ENCODE data around the gene SERGEF. TPM values are rescaled to one million over a fixed set of nuclear protein-coding genes. Genes with fewer than 3 reads are reported as not detected.

The SERGEF gene
- total and polyA plus RNA-seq, 2 of the 13 experiments (the other 11 are each of a cell fraction or from before 2014, with no cell fraction given), result 54.5 to 114 TPM

DNA sequence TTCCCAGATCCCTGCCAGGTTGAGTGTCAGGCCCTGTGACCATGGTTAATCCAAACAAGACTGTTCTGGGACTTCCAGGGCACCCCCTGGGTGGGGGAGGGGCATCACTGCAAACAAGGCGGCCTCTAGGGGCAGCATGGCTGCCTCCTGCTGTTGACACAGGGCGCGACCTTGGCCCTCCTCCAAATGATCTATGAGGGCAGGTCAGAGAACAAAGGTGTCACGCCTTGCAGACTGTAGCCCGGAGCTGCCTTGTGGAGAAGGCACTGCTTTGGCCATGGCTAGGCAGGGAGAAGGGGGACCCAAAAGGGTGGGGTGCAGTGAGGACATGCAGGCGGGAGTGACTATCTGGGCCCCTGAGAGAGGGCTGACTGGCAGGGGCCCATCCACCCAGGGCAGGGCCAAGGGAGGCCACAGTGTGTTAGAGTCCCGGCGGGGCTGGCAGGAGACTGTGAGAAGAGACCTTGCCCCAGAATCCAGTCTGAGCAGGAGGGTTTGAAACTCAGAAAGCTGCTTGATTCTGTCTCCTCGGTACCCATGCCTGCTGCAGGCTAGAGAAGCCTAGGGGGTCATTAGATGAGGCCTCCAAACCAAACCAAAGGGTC, 242.7 kb downstream of the SERGEF start (continued):
- TF ChIP-seq, protein P1, sequence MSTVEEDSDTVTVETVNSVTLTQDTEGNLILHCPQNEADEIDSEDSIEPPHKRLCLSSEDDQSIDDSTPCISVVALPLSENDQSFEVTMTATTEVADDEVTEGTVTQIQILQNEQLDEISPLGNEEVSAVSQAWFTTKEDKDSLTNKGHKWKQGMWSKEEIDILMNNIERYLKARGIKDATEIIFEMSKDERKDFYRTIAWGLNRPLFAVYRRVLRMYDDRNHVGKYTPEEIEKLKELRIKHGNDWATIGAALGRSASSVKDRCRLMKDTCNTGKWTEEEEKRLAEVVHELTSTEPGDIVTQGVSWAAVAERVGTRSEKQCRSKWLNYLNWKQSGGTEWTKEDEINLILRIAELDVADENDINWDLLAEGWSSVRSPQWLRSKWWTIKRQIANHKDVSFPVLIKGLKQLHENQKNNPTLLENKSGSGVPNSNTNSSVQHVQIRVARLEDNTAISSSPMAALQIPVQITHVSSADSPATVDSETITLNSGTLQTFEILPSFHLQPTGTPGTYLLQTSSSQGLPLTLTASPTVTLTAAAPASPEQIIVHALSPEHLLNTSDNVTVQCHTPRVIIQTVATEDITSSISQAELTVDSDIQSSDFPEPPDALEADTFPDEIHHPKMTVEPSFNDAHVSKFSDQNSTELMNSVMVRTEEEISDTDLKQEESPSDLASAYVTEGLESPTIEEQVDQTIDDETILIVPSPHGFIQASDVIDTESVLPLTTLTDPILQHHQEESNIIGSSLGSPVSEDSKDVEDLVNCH (CRISPR knock-in tag; IDR thresholded peaks at IDR 0.05), result no peak
- TF ChIP-seq ZNF557 (CRISPR knock-in tag; IDR thresholded peaks at IDR 0.05), result 0 out of 2 replicates have a peak, but pooled peaks have one; percentile 63
- TF ChIP-seq NONO (IDR thresholded peaks at IDR 0.05), result no peak
- peak; percentile 99 for TF ChIP-seq NONO (CRISPR knock-in tag; conservative IDR thresholded peaks at IDR 0.05)
- 0 out of 2 replicates have a peak, but pooled peaks have one; percentile 77 for TF ChIP-seq ZNF33B (CRISPR knock-in tag; IDR thresholded peaks at IDR 0.05)
- TF ChIP-seq, protein P2, sequence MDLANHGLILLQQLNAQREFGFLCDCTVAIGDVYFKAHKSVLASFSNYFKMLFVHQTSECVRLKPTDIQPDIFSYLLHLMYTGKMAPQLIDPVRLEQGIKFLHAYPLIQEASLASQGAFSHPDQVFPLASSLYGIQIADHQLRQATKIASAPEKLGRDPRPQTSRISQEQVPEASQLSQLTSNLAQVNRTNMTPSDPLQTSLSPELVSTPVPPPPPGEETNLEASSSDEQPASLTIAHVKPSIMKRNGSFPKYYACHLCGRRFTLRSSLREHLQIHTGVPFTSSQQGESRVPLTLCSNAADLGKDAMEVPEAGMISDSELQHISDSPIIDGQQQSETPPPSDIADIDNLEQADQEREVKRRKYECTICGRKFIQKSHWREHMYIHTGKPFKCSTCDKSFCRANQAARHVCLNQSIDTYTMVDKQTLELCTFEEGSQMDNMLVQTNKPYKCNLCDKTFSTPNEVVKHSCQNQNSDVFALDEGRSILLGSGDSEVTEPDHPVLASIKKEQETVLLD (CRISPR knock-in tag; IDR thresholded peaks at IDR 0.05; ENCODE audit: low read depth), result peak; percentile 44; the same call in 1 of the 2 replicates
- TF ChIP-seq, protein P3, sequence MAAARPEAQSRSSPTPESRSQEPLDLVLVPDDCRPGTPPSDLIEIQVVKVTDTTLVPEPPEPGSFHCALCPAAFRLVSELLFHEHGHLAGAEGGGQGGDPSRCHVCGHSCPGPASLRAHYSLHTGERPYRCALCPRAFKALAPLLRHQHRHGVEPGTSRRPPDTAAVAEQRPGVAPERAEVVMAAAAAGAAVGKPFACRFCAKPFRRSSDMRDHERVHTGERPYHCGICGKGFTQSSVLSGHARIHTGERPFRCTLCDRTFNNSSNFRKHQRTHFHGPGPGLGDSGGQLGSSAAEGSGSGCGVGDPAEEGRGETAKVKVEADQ (CRISPR knock-in tag; IDR thresholded peaks at IDR 0.05; ENCODE audit: borderline replicate concordance), result no peak
- peak; percentile 75; the same call in 1 of the 2 replicates for TF ChIP-seq ZNF383 (CRISPR knock-in tag; IDR thresholded peaks at IDR 0.05; ENCODE audit: borderline replicate concordance)
- TF ChIP-seq PAF1 (CRISPR knock-in tag; IDR thresholded peaks at IDR 0.05), result no peak
- peak; percentile 85 for TF ChIP-seq DMAP1 (CRISPR knock-in tag; IDR thresholded peaks at IDR 0.05)
- peak; percentile 83; the same call in 1 of the 2 replicates for TF ChIP-seq REL (CRISPR knock-in tag; conservative IDR thresholded peaks at IDR 0.05)
- TF ChIP-seq SMAD3 (CRISPR knock-in tag; IDR thresholded peaks at IDR 0.05), result peak; percentile 89; the same call in 1 of the 2 replicates
- TF ChIP-seq ZFP37 (CRISPR knock-in tag; IDR thresholded peaks at IDR 0.05; ENCODE audit: borderline replicate concordance), result no peak
- no peak for TF ChIP-seq EED (CRISPR knock-in tag; IDR thresholded peaks at IDR 0.05)
- peak; percentile 89 for TF ChIP-seq YY1 (IDR thresholded peaks at IDR 0.05; ENCODE audit: insufficient read depth, insufficient replicate concordance, low read depth, low read length)
- TF ChIP-seq PCBP2 (optimal IDR thresholded peaks at IDR 0.05; ENCODE audit: low read depth, low read length, poor library complexity, severe bottlenecking), result no peak
- TF ChIP-seq LCORL (IDR thresholded peaks at IDR 0.05), result no peak
- peak; percentile 98 for TF ChIP-seq LCORL (CRISPR knock-in tag; IDR thresholded peaks at IDR 0.05)
- TF ChIP-seq ZNF253 (CRISPR knock-in tag; IDR thresholded peaks at IDR 0.05; ENCODE audit: borderline replicate concordance), result no peak
- no peak for TF ChIP-seq MED13 (CRISPR knock-in tag; IDR thresholded peaks at IDR 0.05)
- no peak for TF ChIP-seq MTF1 (CRISPR knock-in tag; IDR thresholded peaks at IDR 0.05)
- TF ChIP-seq ZNF703 (CRISPR knock-in tag; IDR thresholded peaks at IDR 0.05; ENCODE audit: borderline replicate concordance), result no peak; the same call in 1 of the 2 replicates
- no peak for TF ChIP-seq FOXM1 (CRISPR knock-in tag; IDR thresholded peaks at IDR 0.05)
- no peak for TF ChIP-seq GPN1 (CRISPR knock-in tag; IDR thresholded peaks at IDR 0.05; ENCODE audit: borderline replicate concordance)
- no peak for TF ChIP-seq ZNF143 (CRISPR knock-in tag; IDR thresholded peaks at IDR 0.05)
- peak; percentile 80 for TF ChIP-seq TCF7 (IDR thresholded peaks at IDR 0.05; ENCODE audit: low read depth)
- no peak for TF ChIP-seq ZNF83 (CRISPR knock-in tag; IDR thresholded peaks at IDR 0.05; ENCODE audit: borderline replicate concordance)
- peak; percentile 92 for TF ChIP-seq HNRNPL (IDR thresholded peaks at IDR 0.05; ENCODE audit: low read depth, low read length)
- TF ChIP-seq RFX3 (CRISPR knock-in tag; IDR thresholded peaks at IDR 0.05), result no peak
